ENCODE results near the gene TRAPPC12.

Gene TRAPPC12

GRCh38 chr2:3434654-3435053 is 55.2 kb downstream of the TRAPPC12 start:
- no peak for TF ChIP-seq CTCF (IDR thresholded peaks at IDR 0.05; ENCODE audit: control insufficient read depth, extremely low read depth, insufficient read depth)
- DNase-seq (ENCODE audit: low read depth), result no peak
- H3K4me3 ChIP-seq (ENCODE audit: low read depth, low read length), result no peak overlapping the region

GRCh38 chr2:3435445-3435844 is 56.0 kb downstream of the TRAPPC12 start:
- no peak for TF ChIP-seq CTCF (IDR thresholded peaks at IDR 0.05; ENCODE audit: control insufficient read depth, extremely low read depth, insufficient read depth)
- no peak for DNase-seq (ENCODE audit: low read depth)
- H3K4me3 ChIP-seq (ENCODE audit: low read depth, low read length), result no peak overlapping the region

- TF ChIP-seq CTCF (IDR thresholded peaks at IDR 0.05; ENCODE audit: control insufficient read depth, extremely low read depth, insufficient read depth), result no peak
- no peak overlapping the region for H3K4me3 ChIP-seq (ENCODE audit: low read depth, low read length)
Observed at GRCh38 chr2:3440477-3440876, 61.0 kb downstream of the TRAPPC12 start.

GRCh38 chr2:3441465-3441864 is 62.0 kb downstream of the TRAPPC12 start:
- no peak for DNase-seq (ENCODE audit: low read depth)
- H3K4me3 ChIP-seq (ENCODE audit: low read depth, low read length), result no peak overlapping the region
- TF ChIP-seq CTCF (IDR thresholded peaks at IDR 0.05; ENCODE audit: control insufficient read depth, extremely low read depth, insufficient read depth), result no peak

More at GRCh38 chr2:3440477-3440876, 61.0 kb downstream of the TRAPPC12 start:
- DNase-seq (ENCODE audit: low read depth), result peak; percentile 35

GRCh38 chr2:3442185-3442584 is 62.7 kb downstream of the TRAPPC12 start:
- H3K4me3 ChIP-seq (ENCODE audit: low read depth, low read length), result no peak overlapping the region
- TF ChIP-seq CTCF (IDR thresholded peaks at IDR 0.05; ENCODE audit: control insufficient read depth, extremely low read depth, insufficient read depth), result no peak
- no peak for DNase-seq (ENCODE audit: low read depth)

- no peak for DNase-seq (ENCODE audit: low read depth)
- no peak for TF ChIP-seq CTCF (IDR thresholded peaks at IDR 0.05; ENCODE audit: control insufficient read depth, extremely low read depth, insufficient read depth)
- no peak overlapping the region for H3K4me3 ChIP-seq (ENCODE audit: low read depth, low read length)
Observed at GRCh38 chr2:3443083-3443482, 63.6 kb downstream of the TRAPPC12 start.

- DNase-seq (ENCODE audit: low read depth), result no peak
- TF ChIP-seq CTCF (IDR thresholded peaks at IDR 0.05; ENCODE audit: control insufficient read depth, extremely low read depth, insufficient read depth), result no peak
- H3K4me3 ChIP-seq (ENCODE audit: low read depth, low read length), result no peak overlapping the region
Observed at GRCh38 chr2:3443506-3444084, 64.1 kb downstream of the TRAPPC12 start.
